ENCODE results near the gene A2ML1.

- TF ChIP-seq POLR2A (IDR thresholded peaks at IDR 0.05) (no peak), CTCF (IDR thresholded peaks at IDR 0.05) (no peak)
Measured at GRCh38 chr12:8887285-8887715, 64.9 kb downstream of the A2ML1 start.

Data from body of pancreas (tissue), 4 donors.